A549 (cell line): ENCODE measurements around the gene COQ7.

Experiments
- BHLHE40 ChIP-seq: IDR thresholded peaks from 2 replicates; pipeline ENCODE4 v1.6.1; 2012; ENCODE audit warnings: low read depth, low read length, inconsistent platforms
- CEBPB ChIP-seq, 2 experiments: fragments of >200 bp in 1 of 2; sonication (Bioruptor Twin) in 1 of 2; formaldehyde crosslinking in 1 of 2; IDR thresholded peaks; 2 replicates each; pipeline ENCODE4 v1.6.1; 2012 to 2016
- EHMT2 ChIP-seq: fragments of 200-600 bp; sonication (generic); IDR thresholded peaks from 2 replicates; pipeline ENCODE4 v1.6.1; 2016; ENCODE audit warnings: antibody characterized with exemption, low read depth, mild to moderate bottlenecking, moderate library complexity
- EP300 ChIP-seq, 2 experiments: fragments of >200 bp; sonication (Bioruptor Twin); formaldehyde crosslinking; IDR thresholded peaks; 2 replicates in 1 of 2; 3 replicates in 1 of 2; pipeline ENCODE4 v1.6.1; 2016 to 2017
- ESRRA ChIP-seq: fragments of 150-350 bp; IDR thresholded peaks from 2 replicates; pipeline ENCODE4 v1.6.1; 2014; ENCODE audit warnings: mild to moderate bottlenecking, low read length, borderline replicate concordance
- HDAC2 ChIP-seq: fragments of 200-600 bp; sonication (generic); IDR thresholded peaks from 2 replicates; pipeline ENCODE4 v1.6.1; 2016
- KDM1A ChIP-seq: fragments of 200-600 bp; sonication (generic); IDR thresholded peaks from 2 replicates; pipeline ENCODE4 v1.6.1; 2016; ENCODE audit warnings: low read depth, mild to moderate bottlenecking
- POLR2A ChIP-seq: IDR thresholded peaks from 2 replicates; pipeline ENCODE4 v1.6.1; 2012; ENCODE audit warnings: mild to moderate bottlenecking, low read length
- RCOR1 ChIP-seq: fragments of 150-350 bp; IDR thresholded peaks from 2 replicates; pipeline ENCODE4 v1.6.1; 2014; ENCODE audit warnings: antibody characterized with exemption, low read length, low read depth
- TF ChIP-seq, protein P1 (sequence below): fragments of >200 bp; sonication (Bioruptor Twin); formaldehyde crosslinking; IDR thresholded peaks from 3 replicates; pipeline ENCODE4 v1.5.1; 2016
- TF ChIP-seq, protein P2 (sequence below): fragments of 200-600 bp; sonication (generic); IDR thresholded peaks from 2 replicates; pipeline ENCODE4 v1.6.1; 2016; ENCODE audit warnings: antibody characterized with exemption, mild to moderate bottlenecking, moderate library complexity
- TF ChIP-seq, protein P3 (sequence below): IDR thresholded peaks from 2 replicates; pipeline ENCODE4 v1.6.1; 2012

DNA sequence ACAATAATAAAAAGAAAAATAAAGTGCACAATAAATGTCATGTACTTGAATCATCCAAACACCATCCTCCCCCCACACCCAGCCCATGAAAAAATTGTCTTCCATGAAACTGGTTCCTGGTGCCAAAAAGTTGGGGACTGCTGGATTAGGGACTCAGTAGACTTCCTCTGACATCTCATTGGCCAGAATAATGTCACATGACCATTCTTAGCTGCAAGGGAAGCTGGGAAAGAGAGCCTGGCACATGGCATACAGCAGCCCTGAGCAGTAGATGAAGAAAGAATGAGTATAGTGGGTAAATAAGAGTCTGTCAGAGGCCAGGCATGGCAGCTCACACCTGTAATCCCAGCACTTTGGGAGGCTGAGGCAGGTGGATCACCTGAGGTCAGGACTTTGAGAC, 58.9 kb downstream of the COQ7 start:
- TF ChIP-seq EP300 (IDR thresholded peaks at IDR 0.05) (no peak), POLR2A (no peak), KDM1A (no peak), EHMT2 (no peak), CEBPB (IDR thresholded peaks at IDR 0.05) (no peak), RCOR1 (no peak), BHLHE40 (no peak), ESRRA (no peak), HDAC2 (no peak)
- TF ChIP-seq, protein P1, sequence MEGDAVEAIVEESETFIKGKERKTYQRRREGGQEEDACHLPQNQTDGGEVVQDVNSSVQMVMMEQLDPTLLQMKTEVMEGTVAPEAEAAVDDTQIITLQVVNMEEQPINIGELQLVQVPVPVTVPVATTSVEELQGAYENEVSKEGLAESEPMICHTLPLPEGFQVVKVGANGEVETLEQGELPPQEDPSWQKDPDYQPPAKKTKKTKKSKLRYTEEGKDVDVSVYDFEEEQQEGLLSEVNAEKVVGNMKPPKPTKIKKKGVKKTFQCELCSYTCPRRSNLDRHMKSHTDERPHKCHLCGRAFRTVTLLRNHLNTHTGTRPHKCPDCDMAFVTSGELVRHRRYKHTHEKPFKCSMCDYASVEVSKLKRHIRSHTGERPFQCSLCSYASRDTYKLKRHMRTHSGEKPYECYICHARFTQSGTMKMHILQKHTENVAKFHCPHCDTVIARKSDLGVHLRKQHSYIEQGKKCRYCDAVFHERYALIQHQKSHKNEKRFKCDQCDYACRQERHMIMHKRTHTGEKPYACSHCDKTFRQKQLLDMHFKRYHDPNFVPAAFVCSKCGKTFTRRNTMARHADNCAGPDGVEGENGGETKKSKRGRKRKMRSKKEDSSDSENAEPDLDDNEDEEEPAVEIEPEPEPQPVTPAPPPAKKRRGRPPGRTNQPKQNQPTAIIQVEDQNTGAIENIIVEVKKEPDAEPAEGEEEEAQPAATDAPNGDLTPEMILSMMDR, result no peak
- TF ChIP-seq, protein P2, sequence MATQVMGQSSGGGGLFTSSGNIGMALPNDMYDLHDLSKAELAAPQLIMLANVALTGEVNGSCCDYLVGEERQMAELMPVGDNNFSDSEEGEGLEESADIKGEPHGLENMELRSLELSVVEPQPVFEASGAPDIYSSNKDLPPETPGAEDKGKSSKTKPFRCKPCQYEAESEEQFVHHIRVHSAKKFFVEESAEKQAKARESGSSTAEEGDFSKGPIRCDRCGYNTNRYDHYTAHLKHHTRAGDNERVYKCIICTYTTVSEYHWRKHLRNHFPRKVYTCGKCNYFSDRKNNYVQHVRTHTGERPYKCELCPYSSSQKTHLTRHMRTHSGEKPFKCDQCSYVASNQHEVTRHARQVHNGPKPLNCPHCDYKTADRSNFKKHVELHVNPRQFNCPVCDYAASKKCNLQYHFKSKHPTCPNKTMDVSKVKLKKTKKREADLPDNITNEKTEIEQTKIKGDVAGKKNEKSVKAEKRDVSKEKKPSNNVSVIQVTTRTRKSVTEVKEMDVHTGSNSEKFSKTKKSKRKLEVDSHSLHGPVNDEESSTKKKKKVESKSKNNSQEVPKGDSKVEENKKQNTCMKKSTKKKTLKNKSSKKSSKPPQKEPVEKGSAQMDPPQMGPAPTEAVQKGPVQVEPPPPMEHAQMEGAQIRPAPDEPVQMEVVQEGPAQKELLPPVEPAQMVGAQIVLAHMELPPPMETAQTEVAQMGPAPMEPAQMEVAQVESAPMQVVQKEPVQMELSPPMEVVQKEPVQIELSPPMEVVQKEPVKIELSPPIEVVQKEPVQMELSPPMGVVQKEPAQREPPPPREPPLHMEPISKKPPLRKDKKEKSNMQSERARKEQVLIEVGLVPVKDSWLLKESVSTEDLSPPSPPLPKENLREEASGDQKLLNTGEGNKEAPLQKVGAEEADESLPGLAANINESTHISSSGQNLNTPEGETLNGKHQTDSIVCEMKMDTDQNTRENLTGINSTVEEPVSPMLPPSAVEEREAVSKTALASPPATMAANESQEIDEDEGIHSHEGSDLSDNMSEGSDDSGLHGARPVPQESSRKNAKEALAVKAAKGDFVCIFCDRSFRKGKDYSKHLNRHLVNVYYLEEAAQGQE, result no peak
- TF ChIP-seq, protein P3, sequence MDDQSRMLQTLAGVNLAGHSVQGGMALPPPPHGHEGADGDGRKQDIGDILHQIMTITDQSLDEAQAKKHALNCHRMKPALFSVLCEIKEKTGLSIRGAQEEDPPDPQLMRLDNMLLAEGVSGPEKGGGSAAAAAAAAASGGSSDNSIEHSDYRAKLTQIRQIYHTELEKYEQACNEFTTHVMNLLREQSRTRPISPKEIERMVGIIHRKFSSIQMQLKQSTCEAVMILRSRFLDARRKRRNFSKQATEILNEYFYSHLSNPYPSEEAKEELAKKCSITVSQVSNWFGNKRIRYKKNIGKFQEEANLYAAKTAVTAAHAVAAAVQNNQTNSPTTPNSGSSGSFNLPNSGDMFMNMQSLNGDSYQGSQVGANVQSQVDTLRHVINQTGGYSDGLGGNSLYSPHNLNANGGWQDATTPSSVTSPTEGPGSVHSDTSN, result no peak
